Ishikawa (cell line): Measurements from ENCODE around the gene P2RX1.

Source experiments
- CEBPB ChIP-seq: IDR thresholded peaks from 2 replicates; pipeline ENCODE4 v1.6.1; 2012
- CREB1 ChIP-seq: IDR thresholded peaks from 2 replicates; pipeline ENCODE4 v1.6.1; 2012; ENCODE audit warnings: low read depth
- EGR1 ChIP-seq: IDR thresholded peaks from 2 replicates; pipeline ENCODE4 v1.6.1; 2012
- EP300 ChIP-seq: IDR thresholded peaks from 2 replicates; pipeline ENCODE4 v1.6.1; 2012; ENCODE audit warnings: borderline replicate concordance
- FOXM1 ChIP-seq: IDR thresholded peaks from 2 replicates; pipeline ENCODE4 v1.6.1; 2012; ENCODE audit warnings: low read depth, borderline replicate concordance
- NFIC ChIP-seq: IDR thresholded peaks from 2 replicates; pipeline ENCODE4 v1.6.1; 2012
- RAD21 ChIP-seq: IDR thresholded peaks from 2 replicates; pipeline ENCODE4 v1.6.1; 2012; ENCODE audit warnings: low read depth
- REST ChIP-seq: IDR thresholded peaks from 2 replicates; pipeline ENCODE4 v1.6.1; 2012; ENCODE audit warnings: low read depth, mild to moderate bottlenecking
- TAF1 ChIP-seq: IDR thresholded peaks from 2 replicates; pipeline ENCODE4 v1.6.1; 2012; ENCODE audit warnings: low read depth, mild to moderate bottlenecking
- TCF12 ChIP-seq: IDR thresholded peaks from 2 replicates; pipeline ENCODE4 v1.6.1; 2012; ENCODE audit warnings: low read depth
- TEAD4 ChIP-seq: IDR thresholded peaks from 2 replicates; pipeline ENCODE4 v1.6.1; 2012
- USF1 ChIP-seq: IDR thresholded peaks from 2 replicates; pipeline ENCODE4 v1.6.1; 2012
- YY1 ChIP-seq: IDR thresholded peaks from 2 replicates; pipeline ENCODE4 v1.6.1; 2012; ENCODE audit warnings: low read depth
- ZBTB7A ChIP-seq: IDR thresholded peaks from 2 replicates; pipeline ENCODE4 v1.6.1; 2012; ENCODE audit warnings: low read depth
- TF ChIP-seq, protein P1 (sequence below): IDR thresholded peaks from 2 replicates; pipeline ENCODE4 v1.6.1; 2012

P2RX1 gene

GRCh38 chr17:3922765-3923164 is 6.5 kb upstream of the P2RX1 start:
- no peak for TF ChIP-seq FOXM1
- no peak for TF ChIP-seq NFIC
- no peak for TF ChIP-seq CEBPB
- TF ChIP-seq EP300, result no peak
- TF ChIP-seq YY1, result no peak
- TF ChIP-seq REST, result no peak
- TF ChIP-seq TEAD4, result no peak
- TF ChIP-seq CREB1, result no peak
- TF ChIP-seq, protein P1, sequence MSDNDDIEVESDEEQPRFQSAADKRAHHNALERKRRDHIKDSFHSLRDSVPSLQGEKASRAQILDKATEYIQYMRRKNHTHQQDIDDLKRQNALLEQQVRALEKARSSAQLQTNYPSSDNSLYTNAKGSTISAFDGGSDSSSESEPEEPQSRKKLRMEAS, result no peak
- no peak for TF ChIP-seq TAF1
- TF ChIP-seq EGR1, result no peak
- TF ChIP-seq USF1, result no peak
- no peak for TF ChIP-seq TCF12
- no peak for TF ChIP-seq RAD21
- TF ChIP-seq ZBTB7A, result no peak

- no peak for TF ChIP-seq ZBTB7A
- TF ChIP-seq REST, result no peak
- no peak for TF ChIP-seq TCF12
- no peak for TF ChIP-seq NFIC
- TF ChIP-seq, protein P1, result no peak
- no peak for TF ChIP-seq EP300
- TF ChIP-seq RAD21, result no peak
- no peak for TF ChIP-seq TAF1
- TF ChIP-seq USF1, result no peak
- no peak for TF ChIP-seq FOXM1
- TF ChIP-seq CREB1, result no peak
These were observed 5.4 kb upstream of the P2RX1 start for GRCh38 chr17:3921502-3922319.

GRCh38 chr17:3921006-3921405 is 4.7 kb upstream of the P2RX1 start:
- TF ChIP-seq NFIC (no peak), CREB1 (no peak), ZBTB7A (no peak), EGR1 (no peak), EP300 (no peak), TEAD4 (no peak), FOXM1 (no peak), RAD21 (no peak), TAF1 (no peak)

- TF ChIP-seq EGR1 (no peak), TEAD4 (no peak), USF1 (no peak), CEBPB (no peak), TCF12 (no peak), CREB1 (no peak), FOXM1 (no peak), YY1 (no peak), TAF1 (no peak), EP300 (no peak), RAD21 (no peak), NFIC (no peak), ZBTB7A (no peak), REST (no peak)
- TF ChIP-seq, protein P1, result no peak
These were observed 2.9 kb upstream of the P2RX1 start for GRCh38 chr17:3919123-3919624.
